ENCODE results near the gene ENPP1.
"Not testable (repeated sequence)": the region's sequence is repeated elsewhere in the genome, so short reads cannot be mapped to it uniquely, and the experiment has no call there.

The ENPP1 gene

GRCh38 chr6:131828080-131828479, 20.3 kb downstream of the ENPP1 start:
- no peak for DNase-seq (ENCODE audit: low read depth in 4 of 4, low spot score in 1 of 4)

GRCh38 chr6:131828951-131829350, 21.1 kb downstream of the ENPP1 start:
- no peak for DNase-seq (ENCODE audit: low read depth in 4 of 4, low spot score in 1 of 4)

- DNase-seq (ENCODE audit: low read depth in 4 of 4, low spot score in 1 of 4) = no peak
These were observed 23.6 kb downstream of the ENPP1 start for GRCh38 chr6:131831392-131831791.

GRCh38 chr6:131831886-131832285, 24.1 kb downstream of the ENPP1 start:
- DNase-seq (ENCODE audit: low read depth in 4 of 4, low spot score in 1 of 4) = no peak

- no peak for DNase-seq (ENCODE audit: low read depth in 4 of 4, low spot score in 1 of 4)
These were observed 24.5 kb downstream of the ENPP1 start for GRCh38 chr6:131832363-131832762.

- no peak for DNase-seq (ENCODE audit: low read depth in 4 of 4, low spot score in 1 of 4)
These were observed 30.2 kb downstream of the ENPP1 start for GRCh38 chr6:131838051-131838450.

- DNase-seq (ENCODE audit: low read depth in 4 of 4, low spot score in 1 of 4) = no peak
These were observed 31.6 kb downstream of the ENPP1 start for GRCh38 chr6:131839388-131839787.

- DNase-seq (ENCODE audit: low read depth in 4 of 4, low spot score in 1 of 4) = no peak
These were observed 32.6 kb downstream of the ENPP1 start for GRCh38 chr6:131840441-131840840.

GRCh38 chr6:131840936-131841583, 33.2 kb downstream of the ENPP1 start:
- DNase-seq (ENCODE audit: low read depth in 4 of 4, low spot score in 1 of 4) = no peak

GRCh38 chr6:131843768-131844167, 35.9 kb downstream of the ENPP1 start:
- DNase-seq (ENCODE audit: low read depth in 4 of 4, low spot score in 1 of 4) = no peak

- no peak for DNase-seq (ENCODE audit: low read depth in 4 of 4, low spot score in 1 of 4)
These were observed 36.5 kb downstream of the ENPP1 start for GRCh38 chr6:131844243-131844841.

- DNase-seq (ENCODE audit: low read depth in 4 of 4, low spot score in 1 of 4) = no peak
These were observed 38.3 kb downstream of the ENPP1 start for GRCh38 chr6:131846023-131846663.

- no peak for DNase-seq (ENCODE audit: low read depth in 4 of 4, low spot score in 1 of 4)
These were observed 39.1 kb downstream of the ENPP1 start for GRCh38 chr6:131846905-131847304.

- no peak for DNase-seq (ENCODE audit: low read depth in 4 of 4, low spot score in 1 of 4)
These were observed 42.0 kb downstream of the ENPP1 start for GRCh38 chr6:131849799-131850198.

GRCh38 chr6:131851049-131851769, 43.4 kb downstream of the ENPP1 start:
- DNase-seq (ENCODE audit: low read depth in 4 of 4, low spot score in 1 of 4) = no peak

- no peak for DNase-seq (ENCODE audit: low read depth in 4 of 4, low spot score in 1 of 4)
These were observed 44.4 kb downstream of the ENPP1 start for GRCh38 chr6:131852200-131852599.

GRCh38 chr6:131854803-131855202, 47.0 kb downstream of the ENPP1 start:
- no peak for DNase-seq (ENCODE audit: low read depth in 4 of 4, low spot score in 1 of 4)

GRCh38 chr6:131858765-131859415, 51.1 kb downstream of the ENPP1 start:
- DNase-seq (ENCODE audit: low read depth in 4 of 4, low spot score in 1 of 4) = no peak

GRCh38 chr6:131859658-131860057, 51.8 kb downstream of the ENPP1 start:
- DNase-seq (ENCODE audit: low read depth in 4 of 4, low spot score in 1 of 4) = not testable (repeated sequence)

GRCh38 chr6:131861381-131861780, 53.6 kb downstream of the ENPP1 start:
- no peak for DNase-seq (ENCODE audit: low read depth in 4 of 4, low spot score in 1 of 4)

- no peak for DNase-seq (ENCODE audit: low read depth in 4 of 4, low spot score in 1 of 4)
These were observed 54.7 kb downstream of the ENPP1 start for GRCh38 chr6:131862476-131862875.

All from stimulated activated CD4-positive, alpha-beta T cell treated with anti-CD3 and anti-CD28 coated beads, Interleukin-1b, Interleukin-23, amount 100 ng/mL, for 24 hours (primary cell).